ENCODE data around the gene EEF2KMT.
A peak's percentile ranks its signal among the peaks of the same experiment; 100 is the strongest.
"Not testable (repeated sequence)": the region's sequence is repeated elsewhere in the genome, so short reads cannot be mapped to it uniquely, and the experiment has no call there.

Gene EEF2KMT

DNA sequence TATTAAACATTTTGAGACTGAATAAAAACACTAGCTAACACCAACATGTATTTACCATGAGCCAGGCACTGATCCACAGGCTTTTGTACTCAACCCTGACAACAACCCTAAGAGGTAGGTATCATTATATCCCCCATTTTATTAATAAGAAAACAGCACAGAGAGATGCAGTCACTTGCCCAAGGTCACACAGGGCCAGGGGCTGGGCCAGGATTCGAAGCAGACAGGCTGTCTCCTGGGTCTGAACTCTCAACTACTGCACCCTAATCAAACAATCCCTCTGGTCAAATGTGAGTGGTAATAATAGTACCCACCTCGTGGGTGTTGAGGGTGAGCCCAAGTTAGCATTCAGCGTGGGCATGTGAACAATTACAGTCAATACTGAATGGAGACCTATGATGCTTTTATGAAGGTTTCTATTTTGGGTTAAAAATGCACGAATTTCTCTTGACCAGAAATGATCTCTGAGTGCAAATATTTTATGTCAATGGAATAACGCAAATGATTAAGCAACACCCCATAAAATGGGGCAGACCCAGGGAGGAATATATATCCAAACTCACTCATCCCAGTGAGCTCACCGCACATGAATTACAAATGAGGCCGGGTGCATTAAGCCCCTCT lies 1.0 kb downstream of the EEF2KMT start:
- not testable (repeated sequence) for FAIRE-seq; DNase-seq (ENCODE audit: low spot score)

DNA sequence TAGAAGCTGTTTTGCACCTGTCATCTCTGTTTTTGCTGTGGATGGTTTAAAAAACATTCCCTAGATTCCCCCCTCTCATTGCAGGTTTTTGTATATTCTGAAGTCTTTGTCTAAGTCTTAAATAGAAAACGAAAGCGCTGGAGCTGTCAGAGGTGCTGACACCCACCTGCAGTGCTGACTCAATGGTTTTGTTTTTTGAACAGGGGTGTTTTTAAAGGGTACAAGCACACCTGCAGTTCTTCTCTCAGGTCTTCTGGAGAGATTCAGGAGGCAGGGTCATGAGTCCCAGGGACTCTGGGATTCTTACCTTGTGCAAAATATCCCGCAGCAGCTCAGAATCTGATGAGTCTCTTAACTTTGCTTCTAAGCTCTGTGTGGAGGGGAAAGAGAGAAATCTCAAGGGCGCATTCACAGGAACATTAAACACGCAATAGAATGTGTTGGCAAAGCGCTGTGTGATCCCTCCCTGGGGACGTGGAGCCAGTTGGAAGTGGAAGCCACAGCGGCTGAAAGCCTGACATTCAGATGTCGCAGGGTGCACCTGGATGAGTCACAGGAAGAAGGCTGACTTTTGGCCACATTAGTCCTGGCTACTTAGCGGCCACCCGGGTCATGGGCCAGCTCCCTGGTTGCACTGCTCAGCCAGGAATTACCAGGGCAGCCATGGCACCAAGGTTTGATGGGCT lies 2.3 kb downstream of the EEF2KMT start:
- DNase-seq (ENCODE audit: low spot score); FAIRE-seq: not testable (repeated sequence)

DNA sequence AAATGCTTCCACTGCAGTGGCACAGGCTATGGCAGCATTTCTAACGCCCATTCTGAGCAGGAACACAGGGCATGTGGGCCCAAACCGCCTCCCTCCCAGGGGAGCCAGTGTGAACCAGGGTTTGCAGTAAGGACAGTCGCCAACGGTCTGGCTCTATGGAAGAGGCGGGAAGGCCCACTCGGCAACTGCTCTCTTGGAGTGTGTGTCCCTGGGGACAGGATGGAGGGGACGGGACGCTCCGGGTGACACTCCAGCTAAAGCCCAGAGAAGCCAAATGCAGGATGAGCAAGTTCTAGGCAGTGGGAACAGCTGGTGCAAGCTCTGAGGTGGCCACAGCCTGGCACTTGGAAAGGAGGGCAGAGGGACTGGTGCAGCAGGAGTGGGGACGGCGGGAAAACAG lies 3.8 kb downstream of the EEF2KMT start:
- not testable (repeated sequence) for FAIRE-seq; DNase-seq (ENCODE audit: low spot score)

DNA sequence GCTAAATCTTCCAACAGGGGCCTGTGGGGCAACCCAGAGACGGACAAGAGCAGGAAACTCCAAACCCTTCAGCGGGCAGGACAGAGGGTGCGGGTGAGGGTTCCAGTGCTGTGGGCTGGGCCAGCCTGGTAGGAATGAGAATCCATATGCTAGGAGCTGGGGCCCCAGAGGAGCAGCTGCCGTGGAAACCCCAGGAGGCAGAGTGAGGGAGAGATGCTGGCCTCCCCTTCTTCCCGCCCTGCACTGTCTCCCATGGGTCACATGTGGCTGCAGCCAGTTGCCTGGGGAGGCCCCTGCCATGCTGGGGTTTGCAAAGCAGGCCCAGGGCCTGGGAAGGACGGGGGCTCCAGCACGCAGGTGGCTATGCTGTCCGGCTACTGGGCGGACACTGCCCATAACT lies 4.5 kb downstream of the EEF2KMT start:
- not testable (repeated sequence) for FAIRE-seq; DNase-seq (ENCODE audit: low spot score)

DNA sequence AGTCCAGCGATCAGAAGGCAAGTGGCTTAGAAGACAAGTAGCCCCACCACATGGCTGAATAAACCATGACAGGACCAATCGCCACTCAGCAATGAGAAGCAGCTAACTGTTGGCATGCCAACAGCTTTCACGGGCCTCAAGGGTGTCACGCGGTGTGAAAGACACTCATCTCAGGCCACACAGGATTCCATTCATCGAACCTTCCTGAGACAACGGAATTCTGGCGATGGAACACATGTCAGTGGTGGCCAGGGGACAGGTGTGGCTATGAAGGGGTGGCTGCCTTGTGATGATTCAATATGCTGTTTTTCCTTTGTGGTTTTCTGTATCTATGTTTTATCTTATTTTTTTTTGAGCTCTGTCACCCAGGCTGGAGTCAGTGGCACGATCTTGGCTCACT lies 7.0 kb downstream of the EEF2KMT start:
- peak; percentile 4 for DNase-seq (ENCODE audit: low spot score)
- not testable (repeated sequence) for FAIRE-seq

DNA sequence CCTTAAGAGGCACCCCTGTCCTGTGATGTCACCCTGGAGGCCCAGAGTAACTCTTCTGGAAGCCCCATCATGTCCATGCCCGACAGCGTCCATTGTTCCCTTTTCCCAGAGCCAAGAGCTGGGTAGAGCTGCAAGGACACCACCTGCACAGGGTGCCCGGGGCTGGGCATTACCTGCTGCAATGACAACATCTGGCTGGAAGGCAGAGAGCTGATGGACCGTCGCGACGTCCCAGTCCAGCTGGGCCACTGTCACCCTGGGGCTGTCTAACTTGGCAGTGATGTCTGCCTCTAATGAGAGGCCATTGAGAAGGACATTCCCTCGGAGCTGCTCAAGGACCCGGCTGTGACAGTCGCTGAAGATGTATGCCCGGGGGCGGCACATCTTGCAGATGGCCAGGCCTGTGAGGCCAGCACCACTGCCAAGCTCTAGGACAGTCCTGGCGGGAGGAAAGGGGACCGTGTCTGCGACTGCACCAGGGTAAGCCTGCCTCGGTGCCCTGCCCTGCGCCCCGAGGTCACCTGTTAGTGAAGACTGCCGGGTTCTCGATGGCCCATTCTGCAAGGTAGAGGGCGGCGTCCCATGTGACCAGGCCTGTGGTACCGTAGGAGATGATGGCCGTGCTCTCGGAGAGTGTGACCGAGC lies 7.6 kb downstream of the EEF2KMT start:
- not testable (repeated sequence) for DNase-seq (ENCODE audit: low spot score); FAIRE-seq

DNA sequence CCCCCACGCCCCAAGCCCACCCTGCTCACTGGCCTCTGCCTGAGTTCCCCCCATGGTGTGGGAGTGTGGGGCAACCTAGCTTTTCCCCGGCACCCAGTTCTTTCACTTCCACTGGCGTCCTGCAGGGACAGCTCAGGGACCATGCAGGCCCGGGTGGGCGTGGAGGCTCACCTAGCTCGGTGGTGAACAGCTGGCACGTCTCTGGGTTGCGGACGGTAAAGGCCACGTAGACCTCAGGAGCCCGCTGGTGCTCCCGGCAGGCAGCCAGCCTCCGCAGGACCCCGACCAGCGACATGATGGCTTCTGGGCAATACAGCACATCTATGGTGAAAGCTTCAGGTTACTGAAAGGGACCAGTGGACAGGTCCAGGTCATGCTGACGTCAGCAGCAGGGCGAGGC lies 8.7 kb downstream of the EEF2KMT start:
- not testable (repeated sequence) for FAIRE-seq; DNase-seq (ENCODE audit: low spot score)

DNA sequence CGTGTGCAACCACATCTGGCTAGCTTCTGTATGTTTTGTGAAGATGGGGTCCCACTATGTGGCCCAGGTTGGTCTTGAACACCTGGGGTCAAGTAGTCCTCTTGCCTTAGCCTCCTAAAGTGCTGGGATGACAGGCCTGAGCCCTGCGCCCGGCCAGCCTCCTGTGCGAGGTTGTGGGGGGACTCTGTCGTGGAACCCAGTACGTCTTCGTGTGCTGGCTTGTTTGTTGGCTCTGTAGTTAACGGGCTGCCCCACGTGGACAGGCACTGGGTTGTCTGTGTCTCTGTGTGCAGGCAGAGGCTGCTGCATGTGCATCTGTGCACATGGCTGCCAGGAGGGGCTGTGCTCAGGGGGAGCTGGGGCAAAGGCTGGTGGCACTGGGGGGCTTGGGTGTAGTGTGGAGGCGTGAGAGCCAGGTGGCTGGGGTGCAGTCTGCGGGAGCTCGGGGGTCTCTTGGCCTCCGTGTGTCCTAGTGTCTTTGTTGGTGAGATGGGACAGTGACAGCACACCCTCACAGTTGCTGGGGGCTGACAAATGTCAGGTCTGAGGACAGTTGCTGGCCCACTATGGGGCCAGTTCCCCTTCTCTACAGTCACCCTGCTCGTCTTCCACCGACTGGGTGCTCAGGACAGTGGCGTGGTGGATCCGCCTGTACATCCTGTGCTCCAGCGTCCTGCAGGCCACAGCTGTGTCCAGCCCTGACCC lies 9.4 kb downstream of the EEF2KMT start:
- FAIRE-seq; DNase-seq (ENCODE audit: low spot score): not testable (repeated sequence)

DNA sequence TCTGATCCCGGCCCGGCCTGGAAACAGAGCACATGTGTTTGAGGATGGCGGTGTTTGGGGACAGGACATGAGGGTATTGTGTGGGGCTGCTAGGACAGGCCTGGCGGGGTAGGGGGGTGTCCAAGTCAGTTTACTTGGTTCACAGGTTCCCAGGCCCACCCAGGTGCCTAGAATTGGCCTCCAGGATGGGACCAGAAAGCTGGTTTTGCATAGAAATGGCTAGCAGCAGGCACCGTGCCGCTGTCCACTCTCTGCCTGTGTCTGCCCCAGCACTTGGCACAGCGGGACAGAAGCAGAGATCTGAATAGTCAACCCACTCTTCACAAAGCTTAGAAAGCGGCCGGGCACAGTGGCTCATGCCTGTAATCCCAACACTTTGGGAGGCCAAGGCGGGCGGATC lies 11.9 kb downstream of the EEF2KMT start:
- not testable (repeated sequence) for DNase-seq (ENCODE audit: low spot score); FAIRE-seq

DNA sequence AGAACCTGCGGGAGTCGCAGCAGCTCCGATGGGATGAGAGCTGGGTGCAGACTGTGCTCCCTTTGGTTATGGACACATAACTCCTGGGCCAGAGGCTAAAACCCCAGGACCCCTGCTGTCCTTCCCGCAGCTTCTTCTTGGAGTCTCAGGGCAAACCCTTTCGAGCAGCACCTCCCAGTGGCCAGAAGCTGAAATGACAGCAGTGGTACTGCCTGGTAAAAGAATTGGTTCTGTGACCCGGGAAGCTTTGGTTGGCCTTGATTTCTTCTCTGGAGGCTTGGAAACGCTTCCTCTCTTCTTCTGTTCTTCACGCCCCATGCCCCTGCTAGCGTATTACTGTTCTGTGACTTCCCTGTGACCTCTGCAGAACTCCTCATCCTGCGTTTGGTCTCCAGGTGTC lies 12.8 kb downstream of the EEF2KMT start:
- DNase-seq (ENCODE audit: low spot score): peak; percentile 20
- not testable (repeated sequence) for FAIRE-seq

DNA sequence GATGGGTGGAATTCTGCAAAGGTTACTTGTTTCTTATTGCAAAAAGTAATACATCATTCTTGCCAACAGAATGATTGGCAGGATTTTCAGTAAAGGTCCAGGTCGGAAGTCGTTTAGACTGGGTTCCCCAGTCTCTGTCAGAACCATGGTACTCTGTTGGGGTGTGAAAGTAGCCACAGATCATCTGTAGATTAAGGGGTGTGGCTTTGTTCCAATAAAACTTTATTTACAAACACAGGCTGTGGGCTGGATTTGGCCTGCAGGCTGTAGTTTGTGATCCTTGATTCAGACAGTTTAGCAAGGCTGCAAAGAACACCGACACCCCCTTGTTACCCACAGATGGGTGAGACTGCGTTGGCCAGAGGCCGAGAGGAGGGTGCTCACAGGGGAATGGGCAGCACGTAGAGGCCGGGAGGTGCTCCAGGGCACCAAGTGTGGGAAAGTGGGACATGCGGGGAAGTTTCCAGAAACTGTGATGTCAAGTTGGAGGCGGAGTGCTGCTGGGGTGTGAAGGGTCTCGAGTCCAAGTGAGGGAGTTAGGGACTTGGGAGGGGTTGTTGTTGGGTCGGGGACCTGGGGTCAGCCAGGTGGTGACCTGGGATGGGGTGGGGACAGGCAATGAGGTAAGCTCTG lies 13.4 kb downstream of the EEF2KMT start:
- not testable (repeated sequence) for FAIRE-seq; DNase-seq (ENCODE audit: low spot score)

DNA sequence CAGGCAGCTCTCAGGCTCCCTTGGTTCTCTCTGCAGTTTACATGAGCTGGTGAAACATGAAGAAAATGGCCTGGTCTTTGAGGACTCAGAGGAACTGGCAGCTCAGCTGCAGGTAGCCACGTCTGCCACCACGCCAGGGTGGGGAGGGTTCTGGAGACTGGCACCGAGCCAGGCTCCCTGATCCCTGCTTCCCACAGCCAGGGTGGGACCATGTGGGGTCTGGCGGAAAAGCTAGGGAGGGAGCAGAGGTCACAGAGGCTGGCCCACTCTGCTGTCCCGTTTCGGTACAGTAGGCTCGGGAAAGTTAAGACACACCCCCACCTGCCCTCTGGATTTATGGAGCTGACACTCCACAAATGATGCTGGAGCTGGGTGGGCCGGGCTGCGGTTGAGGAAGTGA lies 13.9 kb downstream of the EEF2KMT start:
- FAIRE-seq; DNase-seq (ENCODE audit: low spot score): not testable (repeated sequence)

DNA sequence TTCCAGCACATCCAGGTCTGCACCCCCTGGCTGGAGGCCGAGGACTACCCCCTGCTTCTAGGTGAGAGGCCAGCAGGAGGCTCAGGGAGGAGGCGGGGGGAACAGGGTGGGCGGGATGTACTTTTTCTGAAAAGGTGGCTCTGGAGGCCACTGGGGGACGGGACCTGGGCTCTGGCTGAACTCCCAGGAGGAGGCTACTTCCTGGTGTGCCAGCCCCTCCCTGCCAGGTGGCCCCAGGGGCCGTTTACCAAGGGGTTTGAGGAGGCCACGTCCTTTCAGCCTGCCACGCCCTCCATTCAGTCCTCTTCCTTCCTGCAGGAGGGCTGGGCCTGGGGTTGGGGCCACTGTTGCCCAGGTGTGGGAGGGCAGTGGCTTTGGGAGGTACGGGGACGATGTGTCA lies 16.6 kb downstream of the EEF2KMT start:
- FAIRE-seq; DNase-seq (ENCODE audit: low spot score): not testable (repeated sequence)

DNA sequence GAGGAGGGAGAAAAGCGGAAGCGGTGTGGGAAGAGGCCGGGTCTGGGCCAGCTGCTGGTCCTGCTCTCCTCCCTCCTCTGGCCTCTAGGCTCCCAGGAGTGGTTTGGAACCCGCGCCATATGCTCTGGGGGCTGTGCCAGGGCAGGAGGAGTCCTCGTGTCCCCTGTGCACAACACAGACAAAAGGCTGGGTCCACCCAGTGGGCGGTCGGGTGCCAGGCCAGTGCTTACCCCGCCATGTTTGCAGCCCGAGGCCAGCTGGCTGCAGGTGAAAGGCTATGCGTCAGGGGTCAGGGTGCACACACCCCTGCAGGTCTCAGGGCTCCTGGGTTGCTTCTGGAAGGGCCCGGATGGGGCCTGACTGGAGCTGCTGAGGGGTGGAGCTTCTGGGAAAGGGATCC lies 17.1 kb downstream of the EEF2KMT start:
- not testable (repeated sequence) for FAIRE-seq; DNase-seq (ENCODE audit: low spot score)

DNA sequence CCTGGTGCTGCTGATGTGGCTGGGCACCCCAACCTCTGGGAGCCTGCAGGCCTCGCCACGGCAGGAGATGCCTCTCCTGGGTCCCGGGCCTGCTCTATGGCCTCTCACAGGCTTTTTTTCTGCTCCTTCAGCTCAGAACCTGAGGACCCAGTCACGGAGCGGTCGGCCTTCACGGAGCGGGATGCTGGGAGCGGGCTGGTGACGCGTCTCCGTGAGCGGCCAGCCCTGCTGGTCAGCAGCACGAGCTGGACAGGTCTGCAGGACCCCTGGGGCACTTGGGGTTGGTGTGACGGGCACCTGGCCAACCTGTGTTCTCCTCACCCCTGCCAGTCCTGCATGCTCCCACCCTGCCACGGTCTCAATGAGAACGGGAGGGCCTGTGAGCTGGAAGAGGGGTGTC lies 19.0 kb downstream of the EEF2KMT start:
- DNase-seq (ENCODE audit: low spot score) (no peak), FAIRE-seq (no peak)

DNA sequence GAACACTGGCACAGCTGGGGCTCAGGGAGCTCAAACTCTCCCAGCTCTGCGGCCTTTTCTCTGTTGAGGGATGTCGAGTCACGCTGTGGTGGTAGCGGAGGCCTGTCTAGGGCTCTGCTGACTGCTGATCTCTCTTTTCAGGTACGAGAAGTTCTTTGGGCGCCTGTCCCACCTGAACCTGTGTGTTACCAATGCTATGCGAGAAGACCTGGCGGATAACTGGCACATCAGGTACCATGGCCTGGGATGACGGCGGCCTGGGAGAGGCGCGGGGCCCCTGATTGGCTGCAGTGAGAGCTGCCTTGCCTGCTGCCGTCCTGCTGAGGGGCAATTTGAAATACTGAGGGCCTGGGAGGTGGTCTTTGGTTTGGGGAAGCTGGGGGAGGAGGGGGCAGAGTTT lies 20.3 kb downstream of the EEF2KMT start:
- FAIRE-seq (no peak), DNase-seq (ENCODE audit: low spot score) (no peak)

DNA sequence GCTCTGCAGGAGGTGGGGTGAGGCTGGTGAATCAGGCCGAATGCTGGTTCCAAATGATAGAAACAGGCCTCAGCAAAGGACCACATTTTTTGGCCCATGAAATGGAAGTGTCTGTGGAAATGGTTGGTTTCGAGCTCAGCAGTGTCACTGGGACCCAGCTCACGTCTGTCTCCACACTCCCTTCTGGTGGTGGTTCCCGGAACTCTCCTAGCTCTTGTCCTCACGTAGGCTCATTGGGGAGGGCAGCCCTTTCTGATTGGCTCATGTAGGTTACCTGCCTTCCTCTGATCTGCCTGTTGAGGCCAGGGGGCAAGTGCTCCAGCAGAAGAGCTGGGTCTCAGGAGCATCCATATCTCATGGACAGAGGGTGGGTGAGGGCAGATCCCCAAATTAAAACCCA lies 22.0 kb downstream of the EEF2KMT start:
- DNase-seq (ENCODE audit: low spot score): no peak
- no peak for FAIRE-seq

DNA sequence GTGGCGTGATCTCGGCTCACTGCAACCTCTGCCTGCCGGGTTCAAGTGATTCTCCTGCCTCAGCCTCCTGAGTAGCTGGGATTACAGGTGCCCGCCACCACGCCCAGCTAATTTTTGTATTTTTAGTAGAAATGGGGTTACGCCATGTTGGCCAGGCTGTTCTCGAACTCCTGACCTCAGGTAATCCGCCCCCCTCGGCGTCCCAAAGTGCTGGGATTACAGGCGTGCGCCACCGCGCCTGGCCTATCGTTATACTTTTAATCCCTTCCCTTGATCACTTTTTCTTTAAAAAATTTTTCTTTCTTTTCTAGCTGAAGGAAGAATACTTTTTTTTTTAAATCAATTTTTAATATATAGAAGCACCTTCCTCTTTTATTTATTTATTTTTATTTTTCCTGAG lies 23.8 kb downstream of the EEF2KMT start:
- FAIRE-seq; DNase-seq (ENCODE audit: low spot score): not testable (repeated sequence)

DNA sequence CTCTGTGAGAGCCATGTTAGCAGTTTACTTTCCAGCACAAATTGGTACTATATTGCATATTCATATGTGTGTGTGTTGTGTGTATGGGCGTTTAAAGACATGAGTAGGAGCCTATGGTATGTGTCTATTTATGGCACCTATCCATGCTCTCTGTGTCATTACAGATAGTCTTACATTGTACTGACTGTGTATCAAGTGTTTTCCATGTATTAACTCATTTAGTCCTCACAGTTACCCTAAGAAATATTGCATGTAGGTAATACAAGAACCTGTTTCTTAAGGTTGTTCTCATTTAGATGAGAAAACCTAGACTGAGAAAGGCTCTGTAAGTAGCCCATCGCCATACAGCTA lies 24.3 kb downstream of the EEF2KMT start:
- no peak for DNase-seq (ENCODE audit: low spot score)
- no peak for FAIRE-seq

DNA sequence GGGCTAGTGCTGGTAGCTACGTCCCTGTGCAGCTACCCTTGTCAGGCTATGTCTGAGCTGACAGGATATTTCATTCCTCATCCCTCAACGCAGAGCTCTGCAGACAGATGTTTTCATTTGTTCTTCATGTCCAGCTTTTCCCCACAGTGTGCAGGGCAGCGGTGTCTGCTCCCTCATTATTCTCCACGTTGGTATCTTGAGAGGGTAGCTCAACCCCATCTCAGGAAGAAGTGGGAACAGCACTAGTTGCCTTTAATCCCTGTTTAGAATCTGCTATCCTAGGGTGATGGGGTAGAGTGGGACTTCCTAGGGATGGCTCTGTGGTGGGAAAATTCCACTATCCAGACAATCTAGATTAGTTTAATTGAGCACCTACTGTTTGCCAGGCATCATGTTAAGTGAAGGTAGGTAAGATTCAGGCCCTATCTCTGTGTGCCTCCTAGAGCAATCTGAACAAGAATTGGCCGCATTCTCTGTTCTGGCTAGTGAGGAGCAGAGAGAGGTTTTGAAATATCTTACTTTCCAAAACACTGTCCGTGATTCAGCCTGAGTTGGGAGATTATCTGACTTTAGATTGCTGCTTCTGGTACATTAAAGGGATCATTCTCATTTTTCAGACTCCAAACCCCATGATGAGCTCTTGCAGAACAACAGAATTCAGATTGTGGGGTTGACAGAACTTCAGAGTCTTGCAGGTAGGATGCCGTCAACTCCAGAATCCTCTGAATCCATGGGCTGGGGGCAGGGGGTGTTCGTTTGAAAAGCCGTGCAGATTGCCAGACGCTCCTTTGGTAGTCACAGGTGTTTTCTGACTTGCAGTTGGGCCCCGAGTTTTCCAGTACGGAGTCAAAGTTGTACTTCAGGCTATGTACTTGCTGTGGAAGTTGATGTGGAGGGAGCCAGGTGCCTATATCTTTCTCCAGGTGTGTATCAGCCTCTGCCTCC lies 25.0 kb downstream of the EEF2KMT start:
- no peak for FAIRE-seq

More for the DNA sequence above, 25.0 kb downstream of the EEF2KMT start:
- no peak for DNase-seq (ENCODE audit: low spot score)

All from RCC 7860 (cell line).